ENCODE measurements around the gene TAL1. TPM values are rescaled to one million over a fixed set of nuclear protein-coding genes. Genes with fewer than 3 reads are reported as not detected.
A peak's percentile ranks its signal among the peaks of the same experiment; 100 is the strongest.

Gene TAL1
- total and polyA plus RNA-seq, 2 donors (not counting 3 experiments of a cell fraction or from before 2014, with no cell fraction given) = 36.7 to 52.4 TPM

GRCh38 chr1:47243910-47244309 lies 11.9 kb upstream of the TAL1 start:
- H3K27ac ChIP-seq (ENCODE audit: insufficient read depth, low read depth, low read length) = no peak overlapping the region
- FAIRE-seq (peak; percentile 78), DNase-seq (ENCODE audit: low read depth, low spot score) (no peak)
- intact Hi-C loops (cut with micrococcal nuclease) (loop anchor here (1.0 kb wide), 1 partner anchor 9 kb away; no protein-coding TSS in a partner anchor), dilution Hi-C loops (cut with MboI; ENCODE audit: extremely low pct_ligation_motif_present, low sequenced_read_pairs) (no loop called here)
- H4K20me1 ChIP-seq (replicated peaks; ENCODE audit: control insufficient read depth, extremely low read depth, insufficient read depth, low read length) = no peaks in the 10 kb centered on the region
- TF ChIP-seq, protein P1, sequence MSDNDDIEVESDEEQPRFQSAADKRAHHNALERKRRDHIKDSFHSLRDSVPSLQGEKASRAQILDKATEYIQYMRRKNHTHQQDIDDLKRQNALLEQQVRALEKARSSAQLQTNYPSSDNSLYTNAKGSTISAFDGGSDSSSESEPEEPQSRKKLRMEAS (IDR thresholded peaks at IDR 0.05; ENCODE audit: insufficient read depth, insufficient read length) = no peak
- TF ChIP-seq MYC (IDR thresholded peaks at IDR 0.05; ENCODE audit: low read depth, low read length) = no peak
- TF ChIP-seq JUN (IDR thresholded peaks at IDR 0.05; ENCODE audit: borderline replicate concordance, insufficient read depth, insufficient read length, low read depth) = no peak
- peak; percentile 9 for TF ChIP-seq GATA2 (IDR thresholded peaks at IDR 0.05; ENCODE audit: insufficient read depth, insufficient read length, low read depth, low read length)
- no peak for TF ChIP-seq CTCF (IDR thresholded peaks at IDR 0.05; ENCODE audit: extremely low read depth in 1 of 2, insufficient read depth in 1 of 2, low read depth in 1 of 2, low read length in 2 of 2)
- TF ChIP-seq POLR2AphosphoS5 (IDR thresholded peaks at IDR 0.05; ENCODE audit: insufficient read depth, low read depth, low read length) = no peak
- BruUV-seq (replicated peaks) = no TSS peak
- H3K27me3 ChIP-seq (ENCODE audit: control insufficient read depth in 2 of 2, insufficient read depth in 2 of 2, low read length in 2 of 2) = no peaks in the 10 kb centered on the region
- CTCF ChIA-PET = interaction anchor here (1.1 to 1.4 kb wide), 4 partner anchors 17 to 482 kb away, joined by 3 to 6 read pairs (median 4); no protein-coding TSS in a partner anchor
- peak overlapping the region; percentile 41 for H2AFZ ChIP-seq (ENCODE audit: low read depth, low read length)
- H3K4me1 ChIP-seq (ENCODE audit: control insufficient read depth, extremely low read depth, insufficient read depth, low read length) = peaks cover 19% of the 10 kb centered on the region
- H3K79me2 ChIP-seq (ENCODE audit: control insufficient read depth, insufficient read depth, low read length) = no peaks in the 10 kb centered on the region
- peak overlapping the region; percentile 25 for H3K4me2 ChIP-seq (ENCODE audit: insufficient read depth, low read length)
- no peaks in the 10 kb centered on the region for H3K9me3 ChIP-seq (replicated peaks; ENCODE audit: control insufficient read depth, insufficient read depth, low read length)
- H3K9ac ChIP-seq (replicated peaks; ENCODE audit: extremely low read depth, insufficient read depth, low read length) = no peak overlapping the region
- POLR2A ChIA-PET = no interaction called here
- no peaks in the 10 kb centered on the region for H3K36me3 ChIP-seq (ENCODE audit: control insufficient read depth in 2 of 2, extremely low read depth in 1 of 2, insufficient read depth in 2 of 2, low read length in 2 of 2)
- H3K4me3 ChIP-seq (replicated peaks in 1 of 3; ENCODE audit: insufficient read depth in 1 of 3, low read depth in 1 of 3, low read length in 3 of 3) = no peak overlapping the region
- no peaks in the 10 kb centered on the region for H3K9me1 ChIP-seq (replicated peaks; ENCODE audit: control insufficient read depth, extremely low read depth, insufficient read depth, low read length)
